NCI-H82 treated with DMSO at 0.1 percent for 48 hours (cell line): ENCODE results near the gene TWSG1.
"Not testable (repeated sequence)": the region's sequence is repeated elsewhere in the genome, so short reads cannot be mapped to it uniquely, and the experiment has no call there.

ENCODE experiments used
- DNase-seq: peaks from one replicate; lab custom pipeline; 2025; ENCODE audit not compliant: unreplicated experiment; lab: John Stamatoyannopoulos, UW

Gene TWSG1

GRCh38 chr18:9422816-9423519 is 88.4 kb downstream of the TWSG1 start:
- DNase-seq: no peak

GRCh38 chr18:9423648-9424047 is 89.1 kb downstream of the TWSG1 start:
- DNase-seq: not testable (repeated sequence)

DNA sequence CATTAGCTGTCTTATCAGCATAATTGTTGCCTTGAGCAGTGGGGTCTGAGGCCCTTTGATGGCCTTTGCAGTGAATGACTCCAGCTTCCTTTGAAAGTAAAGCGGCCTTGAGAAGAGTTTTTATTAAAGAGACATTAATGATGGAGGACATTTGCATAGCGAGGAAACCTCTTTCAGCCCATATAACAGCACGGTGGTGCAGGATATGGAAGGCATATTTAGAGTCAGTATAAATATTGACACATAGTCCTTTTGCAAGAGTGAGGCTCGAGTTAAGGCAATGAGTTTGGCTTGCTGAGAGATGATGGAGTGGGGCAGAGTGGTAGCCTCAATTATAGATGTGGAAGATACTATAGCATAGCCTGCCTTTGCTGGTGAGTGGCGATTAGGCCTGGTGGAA is 89.7 kb downstream of the TWSG1 start:
- DNase-seq: not testable (repeated sequence)

- DNase-seq: no peak
These were observed 92.2 kb downstream of the TWSG1 start for GRCh38 chr18:9426753-9427152.

DNA sequence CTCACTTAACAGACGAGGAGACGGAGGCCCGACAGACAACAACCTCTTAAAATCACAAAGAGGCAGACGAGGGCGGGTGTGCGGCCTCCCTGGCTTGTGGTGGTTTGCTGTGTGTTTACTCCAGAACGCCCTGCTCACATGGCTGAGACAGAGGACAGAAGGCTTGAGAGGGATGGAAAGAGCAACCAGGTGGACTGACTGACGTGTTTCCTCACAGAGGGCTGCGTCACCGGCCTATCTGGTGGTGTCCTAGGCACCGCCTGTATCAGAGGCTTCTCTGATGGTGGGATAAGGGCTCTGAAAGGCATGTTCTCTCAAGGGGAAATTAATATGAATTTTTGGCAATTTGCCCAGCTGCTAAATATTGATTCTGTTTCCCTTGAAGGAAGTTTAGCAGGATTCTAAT is 93.7 kb downstream of the TWSG1 start:
- DNase-seq: no peak

DNA sequence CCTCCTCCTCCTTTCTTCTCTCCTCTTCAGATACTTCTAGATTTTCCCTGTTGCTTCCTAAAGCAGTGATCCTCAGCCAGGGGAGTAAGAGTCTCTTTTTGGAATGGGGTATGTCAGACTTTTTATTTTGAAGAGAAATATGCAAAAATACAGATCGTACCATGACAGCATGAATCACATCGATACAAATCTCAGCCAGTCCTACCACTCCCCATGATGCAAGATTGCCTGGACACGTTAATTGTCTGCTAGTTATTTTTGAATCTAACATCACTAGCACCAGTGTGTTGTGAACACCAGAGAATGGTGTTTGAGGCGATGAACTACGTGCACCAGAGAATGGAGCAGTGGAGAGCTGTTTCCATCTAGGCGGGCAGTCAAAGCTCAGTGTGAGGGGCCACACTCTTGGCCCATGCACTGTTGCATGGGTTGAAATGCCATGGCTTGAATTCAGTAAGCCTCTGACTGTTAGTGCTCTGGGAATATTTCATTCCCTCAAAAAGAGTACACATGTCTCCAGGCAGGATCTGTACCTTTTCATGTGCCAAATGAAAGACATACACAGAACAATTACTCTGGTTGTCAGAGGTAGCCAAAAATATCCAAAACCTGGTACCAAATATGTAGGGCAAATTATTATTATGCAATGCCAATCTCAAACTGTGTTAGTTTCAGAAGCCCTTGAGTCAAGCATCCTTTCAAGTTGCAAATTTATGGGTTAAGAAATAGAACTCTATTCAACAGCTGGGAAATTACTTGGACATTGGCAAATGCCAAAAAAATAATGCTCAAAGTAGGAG is 94.5 kb downstream of the TWSG1 start:
- no peak for DNase-seq

- no peak for DNase-seq
These were observed 95.1 kb downstream of the TWSG1 start for GRCh38 chr18:9429662-9429993.

- DNase-seq: not testable (repeated sequence)
These were observed 95.7 kb downstream of the TWSG1 start for GRCh38 chr18:9430315-9430714.

- DNase-seq: no peak
These were observed 96.7 kb downstream of the TWSG1 start for GRCh38 chr18:9431296-9431695.

GRCh38 chr18:9433122-9433521 is 98.5 kb downstream of the TWSG1 start:
- not testable (repeated sequence) for DNase-seq

- DNase-seq: peak; percentile 68
These were observed 99.1 kb downstream of the TWSG1 start for GRCh38 chr18:9433671-9434121.

- peak; percentile 45 for DNase-seq
These were observed 99.6 kb downstream of the TWSG1 start for GRCh38 chr18:9434122-9434701.

- no peak for DNase-seq
These were observed 100.5 kb downstream of the TWSG1 start for GRCh38 chr18:9435041-9435440.

DNA sequence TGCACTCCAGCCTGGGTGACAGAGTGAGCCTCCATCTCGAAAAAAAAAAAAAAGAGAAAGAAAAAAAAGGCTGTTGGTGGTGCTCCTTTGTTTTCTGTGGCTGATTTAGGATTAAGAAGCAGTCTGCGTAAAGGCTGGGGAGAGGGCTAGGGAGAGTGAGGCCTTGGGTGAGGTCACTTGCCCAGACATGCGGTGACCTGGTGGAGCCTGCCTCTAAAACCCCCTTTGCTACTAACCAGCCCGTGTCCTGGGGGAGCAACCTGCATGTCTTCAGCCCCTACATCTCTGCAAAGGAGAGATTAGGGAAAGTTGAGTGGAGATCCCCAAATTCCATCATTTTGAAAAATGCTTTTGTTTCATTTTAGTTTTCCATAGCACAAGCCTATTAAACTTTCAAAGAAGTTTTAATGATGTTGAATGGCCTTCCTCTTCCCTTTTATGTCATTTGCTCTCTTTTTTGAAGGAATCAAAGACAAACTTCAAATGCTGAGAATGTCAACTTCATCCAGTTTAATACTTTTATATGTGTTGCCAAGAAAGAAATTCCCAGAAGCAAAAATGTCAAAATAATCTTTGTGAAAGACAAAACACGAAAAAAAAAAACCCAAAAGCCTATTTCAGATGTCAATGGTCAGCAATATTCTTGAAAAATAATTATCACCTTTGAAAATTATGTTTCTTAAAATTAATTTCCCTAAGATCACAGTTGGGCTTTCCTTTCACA is 101.8 kb downstream of the TWSG1 start:
- DNase-seq: no peak

DNA sequence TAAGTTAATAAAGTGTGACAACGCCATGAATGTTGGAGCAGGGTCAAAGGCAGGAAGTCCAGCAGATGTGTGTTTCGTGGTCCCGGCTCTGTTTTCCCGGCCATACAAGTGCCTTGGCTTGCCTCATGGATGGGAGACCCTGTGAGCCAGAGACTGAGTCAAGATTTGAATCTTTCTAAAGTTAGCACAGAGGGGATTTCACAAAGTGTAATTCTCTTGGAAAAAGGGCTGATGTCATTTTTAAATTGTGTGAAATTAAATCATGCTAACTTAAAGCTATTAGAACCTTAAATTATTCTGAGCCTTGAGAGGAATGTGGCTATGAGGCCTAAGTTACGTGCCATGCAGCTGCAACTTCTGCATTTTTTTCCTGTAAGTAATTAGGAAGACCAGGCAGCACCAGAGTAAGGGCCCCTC is 102.5 kb downstream of the TWSG1 start:
- DNase-seq: no peak

DNA sequence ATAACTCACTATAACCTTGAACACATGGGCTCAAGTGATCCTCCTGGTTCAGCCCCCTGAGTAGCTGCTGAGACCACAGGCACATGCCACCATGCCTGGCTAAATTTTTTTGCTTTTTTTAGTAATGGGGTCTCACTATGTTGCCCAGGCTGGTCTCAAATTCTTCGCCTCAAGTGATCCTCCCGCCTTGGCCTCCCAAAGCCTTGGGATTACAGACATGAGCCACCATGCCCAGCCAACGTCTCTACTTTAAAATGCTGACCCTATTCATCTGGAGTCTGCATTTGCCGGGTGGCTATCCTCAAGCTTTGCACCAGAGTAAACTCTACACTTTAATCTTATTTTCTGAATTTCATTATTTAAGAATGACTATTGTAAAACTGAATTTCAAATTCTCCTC is 103.1 kb downstream of the TWSG1 start:
- DNase-seq: no peak

- DNase-seq: no peak
These were observed 106.5 kb downstream of the TWSG1 start for GRCh38 chr18:9441061-9441460.

DNA sequence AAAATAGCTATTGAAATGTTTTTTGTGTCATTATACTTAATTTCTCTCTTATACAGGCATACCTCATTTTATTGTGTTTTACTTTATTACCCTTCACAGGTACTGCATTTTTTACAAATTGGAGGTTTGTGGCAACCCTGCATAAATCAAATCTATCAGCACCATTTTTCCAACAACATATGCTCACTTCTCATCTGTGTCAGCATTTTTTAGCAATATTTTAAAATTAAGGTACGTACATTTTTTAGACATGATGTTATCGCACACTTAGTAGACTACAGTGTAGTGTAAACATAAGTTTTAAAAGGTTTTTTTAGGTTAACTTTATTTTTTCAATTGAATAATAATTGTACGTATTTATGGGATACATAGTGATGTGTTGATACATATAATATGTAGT is 110.0 kb downstream of the TWSG1 start:
- no peak for DNase-seq

GRCh38 chr18:9446839-9447238 is 112.3 kb downstream of the TWSG1 start:
- no peak for DNase-seq

DNA sequence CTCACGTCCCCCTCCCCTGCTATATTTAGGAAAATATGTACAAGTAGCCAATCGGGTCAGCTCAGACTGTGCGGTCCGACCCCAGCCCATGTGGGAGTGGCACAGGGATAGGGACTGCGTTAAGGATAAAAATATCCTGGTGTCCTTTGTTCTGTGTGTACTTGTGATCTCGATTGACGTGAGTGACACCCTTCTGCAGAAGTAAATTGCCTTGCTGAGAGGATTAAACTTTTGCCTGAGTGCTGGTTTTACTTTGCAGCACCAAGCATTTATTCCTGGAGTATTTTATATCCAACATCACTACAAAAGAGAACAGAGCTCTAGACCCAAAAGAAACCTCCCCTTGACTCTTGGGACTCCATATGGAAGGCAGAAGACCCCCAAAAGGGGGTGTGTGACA is 112.8 kb downstream of the TWSG1 start:
- no peak for DNase-seq

- DNase-seq: no peak
These were observed 115.2 kb downstream of the TWSG1 start for GRCh38 chr18:9449600-9450414.
